ENCODE results near the gene SEL1L3.
"Not testable (repeated sequence)": the region's sequence is repeated elsewhere in the genome, so short reads cannot be mapped to it uniquely, and the experiment has no call there.

Gene SEL1L3

GRCh38 chr4:25873632-25874129 lies 10.9 kb upstream of the SEL1L3 start:
- in situ Hi-C loops (cut with HindIII; ENCODE audit: low sequenced_read_pairs), result no loop called here
- DNase-seq (ENCODE audit: low read depth), result no peak
- TF ChIP-seq CTCF (IDR thresholded peaks at IDR 0.05; ENCODE audit: low read depth, low read length, missing control alignments), result no peak
- no peak overlapping the region for H3K4me3 ChIP-seq (ENCODE audit: low read depth, low read length)

GRCh38 chr4:25872851-25873631 lies 10.3 kb upstream of the SEL1L3 start:
- no peak for TF ChIP-seq CTCF (IDR thresholded peaks at IDR 0.05; ENCODE audit: low read depth, low read length, missing control alignments)
- no peak overlapping the region for H3K4me3 ChIP-seq (ENCODE audit: low read depth, low read length)
- in situ Hi-C loops (cut with HindIII; ENCODE audit: low sequenced_read_pairs), result no loop called here
- no peak for DNase-seq (ENCODE audit: low read depth)

GRCh38 chr4:25870081-25870480 lies 7.3 kb upstream of the SEL1L3 start:
- no peak for DNase-seq (ENCODE audit: low read depth)
- no peak overlapping the region for H3K4me3 ChIP-seq (ENCODE audit: low read depth, low read length)
- in situ Hi-C loops (cut with HindIII; ENCODE audit: low sequenced_read_pairs), result no loop called here
- TF ChIP-seq CTCF (IDR thresholded peaks at IDR 0.05; ENCODE audit: low read depth, low read length, missing control alignments), result no peak

GRCh38 chr4:25867781-25868294 lies 5.0 kb upstream of the SEL1L3 start:
- DNase-seq (ENCODE audit: low read depth), result no peak
- in situ Hi-C loops (cut with HindIII; ENCODE audit: low sequenced_read_pairs), result no loop called here
- H3K4me3 ChIP-seq (ENCODE audit: low read depth, low read length), result no peak overlapping the region
- no peak for TF ChIP-seq CTCF (IDR thresholded peaks at IDR 0.05; ENCODE audit: low read depth, low read length, missing control alignments)

- in situ Hi-C loops (cut with HindIII; ENCODE audit: low sequenced_read_pairs); DNase-seq (ENCODE audit: low read depth); H3K4me3 ChIP-seq (ENCODE audit: low read depth, low read length): not testable (repeated sequence)
Observed at GRCh38 chr4:25866401-25866800, 3.6 kb upstream of the SEL1L3 start.

GRCh38 chr4:25865586-25865985 lies 2.8 kb upstream of the SEL1L3 start:
- no peak for DNase-seq (ENCODE audit: low read depth)
- no peak overlapping the region for H3K4me3 ChIP-seq (ENCODE audit: low read depth, low read length)
- in situ Hi-C loops (cut with HindIII; ENCODE audit: low sequenced_read_pairs), result no loop called here
- no peak for TF ChIP-seq CTCF (IDR thresholded peaks at IDR 0.05; ENCODE audit: low read depth, low read length, missing control alignments)

GRCh38 chr4:25863831-25864418 lies 1.1 kb upstream of the SEL1L3 start:
- no peak for DNase-seq (ENCODE audit: low read depth)
- in situ Hi-C loops (cut with HindIII; ENCODE audit: low sequenced_read_pairs), result loop anchor here (5.0 kb wide), 1 partner anchor 62 kb away; no protein-coding TSS in a partner anchor
- no peak overlapping the region for H3K4me3 ChIP-seq (ENCODE audit: low read depth, low read length)
- no peak for TF ChIP-seq CTCF (IDR thresholded peaks at IDR 0.05; ENCODE audit: low read depth, low read length, missing control alignments)

Data from astrocyte of the cerebellum (primary cell).